ENCODE data around the gene ZNF518A. TPM values are rescaled to one million over a fixed set of nuclear protein-coding genes. Genes with fewer than 3 reads are reported as not detected.

The ZNF518A gene
- total and polyA plus RNA-seq, 2 of the 8 experiments (the other 6 are each of a cell fraction or from before 2014, with no cell fraction given) = 6.6 to 34.8 TPM

DNA sequence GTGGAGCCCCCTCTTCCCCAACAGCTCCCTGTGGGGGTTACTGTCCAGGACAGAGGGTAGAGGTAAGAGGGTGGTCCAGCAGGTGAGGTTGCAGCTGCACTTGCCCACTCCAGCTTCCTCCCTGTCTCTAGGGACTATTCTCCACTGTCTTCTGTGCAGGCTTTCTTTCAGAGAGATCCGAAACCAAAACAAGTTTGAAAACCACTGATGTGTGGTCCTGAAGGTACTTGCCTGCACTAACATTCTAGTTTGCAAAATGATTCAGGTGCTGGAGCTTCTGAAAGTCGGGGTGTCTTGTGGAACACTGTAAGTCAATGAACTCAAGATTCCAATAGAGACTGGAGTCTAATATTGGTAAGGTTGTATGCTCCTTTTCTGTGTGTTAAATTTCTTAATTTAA lies 78.2 kb downstream of the ZNF518A start:
- TF ChIP-seq GABPA (IDR thresholded peaks at IDR 0.05; ENCODE audit: borderline replicate concordance, insufficient read depth, low read length) (no peak), EZH2 (IDR thresholded peaks at IDR 0.05; ENCODE audit: low read depth, low read length, severe bottlenecking) (no peak), JUND (IDR thresholded peaks at IDR 0.05; ENCODE audit: low read length) (no peak), FOSL1 (IDR thresholded peaks at IDR 0.05; ENCODE audit: insufficient read depth, low read depth, low read length) (no peak), NANOG (IDR thresholded peaks at IDR 0.05; ENCODE audit: insufficient read depth, low read depth, low read length, poor library complexity, severe bottlenecking) (no peak), TAF7 (optimal IDR thresholded peaks at IDR 0.05; ENCODE audit: borderline replicate concordance, low read depth, low read length) (no peak), BACH1 (IDR thresholded peaks at IDR 0.05; ENCODE audit: low read length) (no peak), KDM5A (IDR thresholded peaks at IDR 0.05; ENCODE audit: low read length) (no peak), GTF2F1 (IDR thresholded peaks at IDR 0.05; ENCODE audit: borderline replicate concordance, low read depth, low read length) (no peak)
- TF ChIP-seq, protein P1, sequence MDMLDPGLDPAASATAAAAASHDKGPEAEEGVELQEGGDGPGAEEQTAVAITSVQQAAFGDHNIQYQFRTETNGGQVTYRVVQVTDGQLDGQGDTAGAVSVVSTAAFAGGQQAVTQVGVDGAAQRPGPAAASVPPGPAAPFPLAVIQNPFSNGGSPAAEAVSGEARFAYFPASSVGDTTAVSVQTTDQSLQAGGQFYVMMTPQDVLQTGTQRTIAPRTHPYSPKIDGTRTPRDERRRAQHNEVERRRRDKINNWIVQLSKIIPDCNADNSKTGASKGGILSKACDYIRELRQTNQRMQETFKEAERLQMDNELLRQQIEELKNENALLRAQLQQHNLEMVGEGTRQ (IDR thresholded peaks at IDR 0.05; ENCODE audit: low read length) = no peak
- TF ChIP-seq, protein P2, sequence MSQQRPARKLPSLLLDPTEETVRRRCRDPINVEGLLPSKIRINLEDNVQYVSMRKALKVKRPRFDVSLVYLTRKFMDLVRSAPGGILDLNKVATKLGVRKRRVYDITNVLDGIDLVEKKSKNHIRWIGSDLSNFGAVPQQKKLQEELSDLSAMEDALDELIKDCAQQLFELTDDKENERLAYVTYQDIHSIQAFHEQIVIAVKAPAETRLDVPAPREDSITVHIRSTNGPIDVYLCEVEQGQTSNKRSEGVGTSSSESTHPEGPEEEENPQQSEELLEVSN (IDR thresholded peaks at IDR 0.05) = no peak
- Histone ChIP-seq H3K9ac (replicated peaks in 1 of 4; ENCODE audit: extremely low read depth in 1 of 4, low read depth in 3 of 4, low read length in 3 of 4) (no peak overlapping the region), H4K20me1 (replicated peaks in 1 of 2; ENCODE audit: control insufficient read depth in 1 of 2, insufficient read depth in 2 of 2, low read length in 2 of 2) (no peaks in the 10 kb centered on the region), H3K4ac (replicated peaks; ENCODE audit: insufficient read length, low read depth, low read length) (no peak overlapping the region), H2AK5ac (ENCODE audit: low read depth, low read length) (no peak overlapping the region), H2BK20ac (ENCODE audit: low read length) (no peak overlapping the region), H3K36me3 (ENCODE audit: control insufficient read depth in 2 of 4, insufficient read depth in 4 of 4, low read length in 3 of 4) (no peaks in the 10 kb centered on the region; a peak in 1 of 8 replicates), H4K91ac (replicated peaks; ENCODE audit: insufficient read length, low read length) (no peak overlapping the region), H3K79me2 (ENCODE audit: control insufficient read depth in 1 of 2, insufficient read depth in 2 of 2, low read length in 2 of 2) (no peaks in the 10 kb centered on the region), H3K56ac (replicated peaks; ENCODE audit: insufficient read length, low read depth, low read length) (no peak overlapping the region), H3K4me2 (ENCODE audit: insufficient read depth in 1 of 2, low read depth in 2 of 2, low read length in 2 of 2) (no peak overlapping the region), H3K23me2 (ENCODE audit: low read depth, low read length) (no peaks in the 10 kb centered on the region), H3K9me3 (ENCODE audit: insufficient read depth in 2 of 2, low read depth in 1 of 2, low read length in 1 of 2) (no peaks in the 10 kb centered on the region), H3K27me3 (replicated peaks in 1 of 4; ENCODE audit: control insufficient read depth in 3 of 4, extremely low read depth in 1 of 4, insufficient read depth in 3 of 4, low read length in 3 of 4) (no peaks in the 10 kb centered on the region), H3K23ac (ENCODE audit: insufficient read length) (no peak overlapping the region), H2BK120ac (replicated peaks; ENCODE audit: low read depth, low read length) (no peak overlapping the region), H4K8ac (ENCODE audit: extremely low read depth, insufficient read depth, low read length) (no peak overlapping the region), H3K79me1 (ENCODE audit: low read depth, low read length) (no peaks in the 10 kb centered on the region), H3K4me3 (ENCODE audit: extremely low read depth in 1 of 4, insufficient read depth in 2 of 4, low read depth in 3 of 4, low read length in 4 of 4) (no peak overlapping the region), H2BK12ac (ENCODE audit: low read depth, low read length) (no peak overlapping the region), H3K4me1 (replicated peaks in 1 of 4; ENCODE audit: control insufficient read depth in 3 of 4, insufficient read depth in 4 of 4, low read length in 3 of 4) (peaks cover 4 to 7% (median 5%) of the 10 kb centered on the region in 4 experiments; a peak in 6 of 7 replicates), H4K5ac (ENCODE audit: insufficient read length, low read depth, low read length) (no peak overlapping the region), H2BK15ac (ENCODE audit: low read length) (no peak overlapping the region), H2AFZ (ENCODE audit: low read length) (no peak overlapping the region), H3K14ac (ENCODE audit: insufficient read length) (no peak overlapping the region), H2BK5ac (ENCODE audit: low read depth, low read length) (no peak overlapping the region), H3K18ac (ENCODE audit: extremely low read depth, low read length) (no peak overlapping the region), H3K27ac (ENCODE audit: low read depth, low read length) (no peak overlapping the region)
- DNase-seq (ENCODE audit: low read depth in 1 of 2, low spot score in 2 of 2) = no peak
- FAIRE-seq = no peak
- POLR2A ChIA-PET (ENCODE audit: partially characterized antibody) = interaction anchor here (1.2 to 1.6 kb wide), 3 partner anchors 9 to 78 kb away, joined by 3 to 4 read pairs (median 4); partner anchors contain the start of gene ZNF518A
- CTCF ChIA-PET (ENCODE audit: partially characterized antibody) = interaction anchor here (1.1 to 3.6 kb wide), 7 partner anchors 13 to 153 kb away, joined by 3 to 29 read pairs (median 5); no protein-coding TSS in a partner anchor
- WGBS, 2 experiments (ENCODE audit: extremely low coverage in 1 of 2, insufficient coverage in 1 of 2, insufficient read length in 1 of 2, insufficient replicate concordance in 2 of 2, low coverage in 1 of 2, low lambda C conversion rate in 2 of 2, missing lambda C conversion rate in 1 of 2) = 94% methylated on average over 2 of the region's 2 CpGs; no CpG with 5 or more reads in 1 of the 2 experiments

Data from H1 (cell line).